ENCODE results near the gene CDK5. TPM values are rescaled to one million over a fixed set of nuclear protein-coding genes. Genes with fewer than 3 reads are reported as not detected.

CDK5 gene
- total and polyA plus RNA-seq, 2 donors (not counting 1 experiment from before 2014, with no cell fraction given) = 15.1 to 27.7 TPM

- TF ChIP-seq, protein P1, sequence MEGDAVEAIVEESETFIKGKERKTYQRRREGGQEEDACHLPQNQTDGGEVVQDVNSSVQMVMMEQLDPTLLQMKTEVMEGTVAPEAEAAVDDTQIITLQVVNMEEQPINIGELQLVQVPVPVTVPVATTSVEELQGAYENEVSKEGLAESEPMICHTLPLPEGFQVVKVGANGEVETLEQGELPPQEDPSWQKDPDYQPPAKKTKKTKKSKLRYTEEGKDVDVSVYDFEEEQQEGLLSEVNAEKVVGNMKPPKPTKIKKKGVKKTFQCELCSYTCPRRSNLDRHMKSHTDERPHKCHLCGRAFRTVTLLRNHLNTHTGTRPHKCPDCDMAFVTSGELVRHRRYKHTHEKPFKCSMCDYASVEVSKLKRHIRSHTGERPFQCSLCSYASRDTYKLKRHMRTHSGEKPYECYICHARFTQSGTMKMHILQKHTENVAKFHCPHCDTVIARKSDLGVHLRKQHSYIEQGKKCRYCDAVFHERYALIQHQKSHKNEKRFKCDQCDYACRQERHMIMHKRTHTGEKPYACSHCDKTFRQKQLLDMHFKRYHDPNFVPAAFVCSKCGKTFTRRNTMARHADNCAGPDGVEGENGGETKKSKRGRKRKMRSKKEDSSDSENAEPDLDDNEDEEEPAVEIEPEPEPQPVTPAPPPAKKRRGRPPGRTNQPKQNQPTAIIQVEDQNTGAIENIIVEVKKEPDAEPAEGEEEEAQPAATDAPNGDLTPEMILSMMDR (conservative IDR thresholded peaks at IDR 0.05 in 1 of 2, IDR thresholded peaks at IDR 0.05 in 1 of 2; ENCODE audit: low read depth in 1 of 2, low read length in 2 of 2) = no peak
- TF ChIP-seq EZH2 (IDR thresholded peaks at IDR 0.05; ENCODE audit: low read length, missing control alignments) = no peak
- Histone ChIP-seq H3K4me2 (ENCODE audit: extremely low read depth, insufficient read depth, low read length) (no peak overlapping the region), H3K9me3 (ENCODE audit: control insufficient read depth, insufficient read depth, low read depth, low read length) (no peaks in the 10 kb centered on the region), H3K36me3 (ENCODE audit: control insufficient read depth, insufficient read depth, low read length) (peaks cover 36% of the 10 kb centered on the region), H3K79me2 (ENCODE audit: control insufficient read depth, insufficient read depth, low read length) (peaks cover 14% of the 10 kb centered on the region), H4K20me1 (ENCODE audit: control insufficient read depth, extremely low read depth, insufficient read depth, low read length) (no peaks in the 10 kb centered on the region), H3K4me3 (replicated peaks in 1 of 4; ENCODE audit: control extremely low read depth in 1 of 4, insufficient read depth in 1 of 4, low read depth in 3 of 4, low read length in 4 of 4) (no peak overlapping the region), H3K27me3 (ENCODE audit: control insufficient read depth, insufficient read depth, low read length) (no peaks in the 10 kb centered on the region), H3K9ac (ENCODE audit: insufficient read depth, low read length) (no peak overlapping the region), H3K4me1 (ENCODE audit: control insufficient read depth, extremely low read depth, insufficient read depth, low read length) (peaks cover 11% of the 10 kb centered on the region), H2AFZ (ENCODE audit: low read length) (no peak overlapping the region), H3K27ac (ENCODE audit: insufficient read depth, low read length) (no peak overlapping the region)
- no peak for DNase-seq (ENCODE audit: low read depth in 2 of 2)
These were observed 17.3 kb upstream of the CDK5 start for GRCh38 chr7:151074817-151075661.

- H3K27me3 ChIP-seq (ENCODE audit: control insufficient read depth, insufficient read depth, low read length) = no peaks in the 10 kb centered on the region
- H3K36me3 ChIP-seq (ENCODE audit: control insufficient read depth, insufficient read depth, low read length) = peaks cover 44% of the 10 kb centered on the region
- H3K9me3 ChIP-seq (ENCODE audit: control insufficient read depth, insufficient read depth, low read depth, low read length) = no peaks in the 10 kb centered on the region
- peaks cover 6% of the 10 kb centered on the region for H3K4me1 ChIP-seq (ENCODE audit: control insufficient read depth, extremely low read depth, insufficient read depth, low read length)
- no peak overlapping the region for H3K4me3 ChIP-seq (replicated peaks in 1 of 4; ENCODE audit: control extremely low read depth in 1 of 4, insufficient read depth in 1 of 4, low read depth in 3 of 4, low read length in 4 of 4)
- TF ChIP-seq, protein P1 (conservative IDR thresholded peaks at IDR 0.05 in 1 of 2, IDR thresholded peaks at IDR 0.05 in 1 of 2; ENCODE audit: low read depth in 1 of 2, low read length in 2 of 2) = no peak
- TF ChIP-seq EZH2 (IDR thresholded peaks at IDR 0.05; ENCODE audit: low read length, missing control alignments) = no peak
- no peak overlapping the region for H2AFZ ChIP-seq (ENCODE audit: low read length)
- no peaks in the 10 kb centered on the region for H4K20me1 ChIP-seq (ENCODE audit: control insufficient read depth, extremely low read depth, insufficient read depth, low read length)
- no peak overlapping the region for H3K4me2 ChIP-seq (ENCODE audit: extremely low read depth, insufficient read depth, low read length)
- peaks cover 4% of the 10 kb centered on the region for H3K79me2 ChIP-seq (ENCODE audit: control insufficient read depth, insufficient read depth, low read length)
- no peak for DNase-seq (ENCODE audit: low read depth in 2 of 2)
- no peak overlapping the region for H3K27ac ChIP-seq (ENCODE audit: insufficient read depth, low read length)
- H3K9ac ChIP-seq (ENCODE audit: insufficient read depth, low read length) = no peak overlapping the region
These were observed 16.3 kb upstream of the CDK5 start for GRCh38 chr7:151073990-151074389.

DNA sequence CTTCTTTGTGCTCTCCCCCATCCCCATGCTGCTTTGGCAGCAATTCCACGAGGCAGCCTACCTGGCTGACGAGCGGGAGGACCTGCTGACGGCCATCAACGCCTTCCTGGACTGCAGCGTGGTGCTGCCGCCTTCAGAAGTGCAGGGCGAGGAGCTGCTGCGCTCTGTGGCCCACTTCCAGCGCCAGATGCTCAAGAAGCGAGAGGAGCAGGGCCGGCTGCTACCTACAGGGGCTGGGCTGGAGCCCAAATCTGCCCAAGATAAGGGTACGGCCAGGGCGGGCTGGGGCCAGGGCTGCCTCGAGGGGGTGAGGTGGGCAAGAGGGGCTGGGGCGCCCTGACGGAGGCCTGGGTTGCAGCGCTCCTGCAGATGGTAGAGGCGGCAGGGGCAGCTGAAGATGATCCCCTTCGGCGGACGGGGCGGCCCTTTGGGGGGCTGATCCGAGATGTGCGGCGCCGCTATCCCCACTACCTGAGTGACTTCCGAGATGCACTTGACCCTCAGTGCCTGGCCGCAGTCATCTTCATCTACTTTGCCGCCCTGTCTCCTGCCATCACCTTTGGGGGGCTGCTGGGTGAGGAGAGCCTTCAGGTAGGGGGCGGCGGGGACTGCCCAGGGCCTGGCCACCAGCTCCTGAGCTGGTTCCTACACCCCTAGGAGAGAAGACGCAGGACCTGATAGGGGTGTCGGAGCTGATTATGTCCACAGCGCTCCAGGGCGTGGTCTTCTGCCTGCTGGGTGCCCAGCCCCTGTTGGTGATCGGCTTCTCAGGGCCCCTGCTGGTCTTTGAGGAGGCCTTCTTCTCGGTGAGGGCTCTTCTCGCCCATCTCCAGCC lies 13.6 kb upstream of the CDK5 start:
- Histone ChIP-seq H3K4me1 (ENCODE audit: control insufficient read depth, extremely low read depth, insufficient read depth, low read length) (no peaks in the 10 kb centered on the region), H3K36me3 (ENCODE audit: control insufficient read depth, insufficient read depth, low read length) (peaks cover 41% of the 10 kb centered on the region), H4K20me1 (ENCODE audit: control insufficient read depth, extremely low read depth, insufficient read depth, low read length) (no peaks in the 10 kb centered on the region), H3K4me3 (replicated peaks in 1 of 4; ENCODE audit: control extremely low read depth in 1 of 4, insufficient read depth in 1 of 4, low read depth in 3 of 4, low read length in 4 of 4) (no peak overlapping the region), H3K9me3 (ENCODE audit: control insufficient read depth, insufficient read depth, low read depth, low read length) (no peaks in the 10 kb centered on the region), H3K27ac (ENCODE audit: insufficient read depth, low read length) (no peak overlapping the region), H3K4me2 (ENCODE audit: extremely low read depth, insufficient read depth, low read length) (no peak overlapping the region), H3K9ac (ENCODE audit: insufficient read depth, low read length) (no peak overlapping the region), H2AFZ (ENCODE audit: low read length) (no peak overlapping the region), H3K27me3 (ENCODE audit: control insufficient read depth, insufficient read depth, low read length) (no peaks in the 10 kb centered on the region), H3K79me2 (ENCODE audit: control insufficient read depth, insufficient read depth, low read length) (no peaks in the 10 kb centered on the region)
- no peak for DNase-seq (ENCODE audit: low read depth in 2 of 2)
- TF ChIP-seq EZH2 (IDR thresholded peaks at IDR 0.05; ENCODE audit: low read length, missing control alignments) = no peak
- TF ChIP-seq, protein P1 (conservative IDR thresholded peaks at IDR 0.05 in 1 of 2, IDR thresholded peaks at IDR 0.05 in 1 of 2; ENCODE audit: low read depth in 1 of 2, low read length in 2 of 2) = no peak

All from fibroblast of lung (primary cell).